Endothelial cell of hepatic sinusoid (primary cell): ENCODE results near the gene SUGP2.
"Not testable (repeated sequence)": the region's sequence is repeated elsewhere in the genome, so short reads cannot be mapped to it uniquely, and the experiment has no call there.

ENCODE experiments used
- in situ Hi-C: cut with HindIII; loops from 2 replicates; pipeline ENCODE4 v1.10.0; 2017; ENCODE audit warnings: low sequenced_read_pairs

Gene SUGP2

DNA sequence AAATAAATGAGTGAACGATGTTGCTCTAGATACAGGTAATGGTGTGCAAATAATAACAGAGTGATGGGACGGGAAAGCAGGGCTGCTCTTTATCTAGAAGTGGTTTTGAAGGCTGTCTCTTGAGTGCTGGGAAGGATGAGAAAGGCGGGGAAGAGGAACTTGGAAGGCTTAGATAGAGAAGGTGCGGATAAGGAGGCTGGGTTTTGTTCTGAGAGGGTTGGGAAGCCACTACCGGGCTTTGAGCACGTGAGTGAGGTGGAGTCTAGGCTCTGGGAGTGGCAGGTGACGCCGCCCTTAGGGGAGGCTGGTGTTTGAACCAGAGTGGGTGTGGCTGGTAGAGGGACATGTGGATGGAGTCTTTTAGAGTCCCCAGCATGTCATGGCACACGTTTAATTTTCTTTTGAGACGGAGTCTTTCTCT is 897 bp upstream of the SUGP2 start:
- in situ Hi-C loops: no loop called here

DNA sequence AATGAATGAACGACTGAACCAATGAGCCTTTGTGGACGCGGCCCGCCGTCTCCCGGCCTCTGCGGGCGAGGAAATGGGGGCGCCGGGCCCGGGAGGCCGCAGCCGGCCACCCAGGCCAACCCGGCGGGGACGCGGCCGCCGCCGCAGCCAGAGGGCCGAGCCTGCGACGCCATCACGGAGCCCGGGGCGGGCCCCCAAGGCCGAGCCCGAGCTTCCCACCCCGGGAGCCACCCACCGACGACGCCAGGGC is 216 bp downstream of the SUGP2 start:
- in situ Hi-C loops: no loop called here

DNA sequence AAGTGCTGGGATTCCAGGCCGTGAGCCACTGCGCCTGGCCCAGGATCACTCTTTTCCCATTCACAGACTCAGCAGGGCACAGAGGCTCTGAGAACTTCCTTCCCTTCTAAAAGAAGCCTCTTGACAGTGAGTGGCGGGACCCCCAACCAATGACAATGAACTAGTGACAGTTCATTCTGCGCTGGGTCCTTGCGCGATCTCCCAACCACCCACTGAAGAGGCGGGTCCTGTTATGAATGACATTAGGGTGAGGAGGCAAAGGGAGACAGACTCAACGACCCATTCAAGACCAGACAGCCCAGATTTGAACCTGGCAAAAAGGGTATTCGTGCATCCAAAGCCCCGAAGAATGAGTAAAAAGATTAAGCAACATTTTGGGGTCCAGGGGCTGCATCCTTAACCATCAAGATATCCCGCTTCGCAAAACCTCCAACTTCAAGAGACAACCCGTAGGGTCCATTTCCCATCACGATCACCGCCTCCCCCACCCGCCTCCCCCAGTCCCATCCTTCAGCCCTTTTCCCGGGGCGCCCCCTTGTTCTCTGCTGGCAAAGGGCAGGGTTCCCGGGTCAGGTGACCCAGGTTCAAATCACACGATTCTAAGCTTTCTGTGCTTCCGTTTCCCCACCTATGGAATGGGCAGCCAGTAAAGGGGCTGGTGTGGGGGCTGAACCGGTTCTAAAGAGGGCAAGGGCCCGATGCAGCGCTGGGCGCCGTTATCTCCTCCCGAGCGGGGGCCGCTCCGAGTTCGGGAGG is 719 bp downstream of the SUGP2 start:
- in situ Hi-C loops: no loop called here

DNA sequence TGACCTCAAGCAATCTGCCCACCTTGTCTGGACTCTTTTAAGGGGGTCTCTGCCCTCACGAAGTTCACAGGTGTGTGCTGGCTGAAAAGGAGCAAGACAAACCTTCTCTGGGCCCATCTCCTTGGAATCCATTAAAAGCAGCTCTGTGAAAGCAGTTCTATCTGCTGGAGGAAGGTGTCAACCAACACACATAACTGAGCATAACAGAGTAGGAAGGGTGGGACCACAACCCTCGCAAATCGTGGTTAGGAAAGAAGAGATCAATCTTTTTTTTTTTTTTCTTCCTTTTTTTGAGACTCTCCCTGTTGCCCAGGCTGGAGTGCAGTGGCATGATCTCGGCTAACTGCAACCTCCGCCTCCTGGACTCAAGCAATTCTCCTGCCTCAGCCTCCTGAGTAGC is 1.4 kb downstream of the SUGP2 start:
- in situ Hi-C loops: no loop called here

DNA sequence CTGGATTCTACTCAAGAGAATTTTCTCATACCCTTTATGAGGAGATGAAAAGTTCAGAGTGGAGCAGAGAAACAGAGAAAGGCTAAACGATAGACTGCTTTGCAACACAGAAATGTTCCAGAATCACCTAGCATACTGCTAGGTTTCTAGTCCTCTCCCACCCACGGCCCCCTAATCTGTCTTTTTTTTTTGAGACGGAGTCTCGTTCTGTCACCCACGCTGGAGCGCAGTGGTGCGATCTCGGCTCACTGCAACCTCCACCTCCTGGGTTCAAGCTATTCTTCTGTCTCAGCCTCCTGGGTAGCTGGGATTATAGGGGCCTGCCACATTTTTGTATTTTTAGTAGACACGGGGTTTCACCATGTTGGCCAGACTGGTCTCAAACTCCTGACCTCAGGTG is 4.8 kb downstream of the SUGP2 start:
- in situ Hi-C loops: no loop called here

DNA sequence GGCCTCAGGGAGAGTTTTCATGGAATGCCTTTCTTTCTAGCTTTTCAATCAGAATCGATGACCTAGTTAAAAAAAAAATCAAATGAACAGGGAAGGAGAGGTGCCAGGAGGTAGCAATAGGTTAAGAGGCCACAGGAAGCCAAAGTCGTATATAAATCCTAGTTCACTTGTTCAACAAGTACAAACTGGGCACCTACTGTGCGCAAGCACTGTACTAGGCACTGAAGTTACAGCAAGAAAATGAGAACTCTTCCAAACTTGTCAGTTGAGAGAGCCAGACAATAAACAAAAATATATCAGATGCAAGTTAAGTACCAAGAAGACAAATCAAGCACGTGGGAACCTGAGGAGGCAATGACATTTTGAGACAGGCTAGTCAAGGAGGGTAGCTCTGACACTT is 6.1 kb downstream of the SUGP2 start:
- in situ Hi-C loops: no loop called here

- in situ Hi-C loops: no loop called here
Observed at GRCh38 chr19:19026299-19026971, 6.9 kb downstream of the SUGP2 start.

DNA sequence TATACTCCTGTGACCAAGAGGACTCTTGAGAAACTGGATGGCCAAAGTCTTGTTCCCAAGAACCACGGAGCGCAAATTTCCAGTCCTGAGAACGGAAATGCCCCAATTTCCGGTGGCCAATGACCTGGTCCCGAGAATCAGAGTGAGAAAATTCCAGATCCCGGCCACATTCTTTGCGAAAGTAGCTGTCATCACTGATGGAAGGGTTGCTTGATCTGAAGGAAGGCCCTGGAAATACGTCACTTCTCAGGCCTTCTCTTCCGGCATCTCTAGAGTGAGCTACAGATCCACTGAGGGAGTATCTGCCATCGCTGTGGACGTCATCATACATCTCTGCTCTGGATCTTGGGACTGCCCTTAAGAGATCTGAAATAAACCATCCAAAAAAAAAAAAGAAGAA is 7.5 kb downstream of the SUGP2 start:
- in situ Hi-C loops: no loop called here

DNA sequence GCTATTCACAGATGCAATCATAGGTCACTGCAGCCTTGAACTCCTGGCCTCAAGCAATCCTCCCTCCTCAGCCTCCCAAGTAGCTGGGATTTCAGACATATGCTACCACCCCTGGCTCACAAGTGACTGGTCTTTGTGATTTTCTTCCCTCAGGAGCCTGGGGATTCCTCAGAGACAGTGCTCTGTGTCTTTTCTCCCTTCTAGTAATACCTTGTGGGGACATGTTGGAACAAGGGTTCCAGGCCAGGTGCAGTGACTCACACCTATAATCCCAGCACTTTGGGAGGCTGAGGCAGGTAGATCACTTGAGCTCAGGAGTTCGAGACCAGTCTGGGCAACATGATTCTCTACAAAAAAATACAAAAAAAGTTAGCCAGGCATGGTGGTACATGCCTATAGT is 9.9 kb downstream of the SUGP2 start:
- in situ Hi-C loops: not testable (repeated sequence)

- in situ Hi-C loops: no loop called here
Observed at GRCh38 chr19:19022380-19022961, 10.8 kb downstream of the SUGP2 start.

- in situ Hi-C loops: no loop called here
Observed at GRCh38 chr19:19021115-19021514, 12.2 kb downstream of the SUGP2 start.

- in situ Hi-C loops: no loop called here
Observed at GRCh38 chr19:19010551-19010950, 22.8 kb downstream of the SUGP2 start.

GRCh38 chr19:19009951-19010350 is 23.4 kb downstream of the SUGP2 start:
- in situ Hi-C loops: no loop called here

DNA sequence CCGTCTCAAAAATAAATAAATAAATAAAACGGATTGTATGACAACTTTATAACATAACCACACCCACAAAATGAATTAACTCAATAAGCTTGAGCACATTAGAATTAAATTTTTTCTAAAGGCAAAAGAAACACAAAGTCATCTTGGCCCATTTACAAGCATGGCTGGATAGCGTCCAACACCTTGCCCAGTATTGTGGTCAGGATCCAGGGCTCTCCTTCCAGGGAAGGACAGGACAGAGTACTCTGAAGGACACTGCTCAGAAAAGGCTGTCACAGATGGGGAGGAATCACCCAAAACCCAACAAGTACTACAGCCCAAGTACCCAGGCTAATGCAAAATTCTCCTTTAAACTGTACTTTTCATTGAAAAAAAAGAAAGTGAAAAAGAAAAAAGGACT is 27.1 kb downstream of the SUGP2 start:
- in situ Hi-C loops: no loop called here

GRCh38 chr19:19004144-19004543 is 29.2 kb downstream of the SUGP2 start:
- in situ Hi-C loops: no loop called here

DNA sequence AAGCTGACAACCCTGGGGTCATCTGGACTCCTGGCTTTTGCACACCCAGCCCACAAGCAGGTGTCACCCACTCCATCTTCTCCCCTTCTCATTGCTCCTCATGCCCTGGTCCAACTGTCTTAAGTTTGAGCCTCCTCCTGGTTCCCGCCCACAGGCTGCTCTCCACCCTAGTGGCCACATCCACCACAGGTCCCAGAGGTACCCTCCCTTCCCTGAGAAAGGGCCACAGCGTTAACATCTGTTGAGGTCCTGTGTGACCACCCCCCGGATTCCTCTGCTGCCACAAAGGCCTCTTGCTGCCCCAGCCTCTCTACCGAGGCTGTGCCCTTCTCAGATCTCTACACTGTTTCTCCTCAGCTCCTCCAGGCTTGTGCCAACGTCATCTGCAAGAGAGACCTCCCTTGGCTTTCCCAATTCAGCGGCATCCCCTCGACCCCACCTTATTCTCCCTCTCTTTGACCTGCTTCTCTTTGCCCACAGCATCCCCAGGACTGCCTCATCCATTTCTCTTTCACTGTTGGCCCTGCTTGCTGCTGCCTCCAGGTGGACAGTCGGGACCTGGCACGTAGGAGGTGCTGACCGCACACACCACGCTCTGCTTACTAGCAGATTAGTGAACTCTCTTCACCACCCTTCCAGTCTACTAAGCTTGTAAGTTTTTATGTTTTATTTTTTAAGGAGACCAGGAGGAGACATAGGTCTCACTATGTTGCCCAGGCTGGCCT is 33.3 kb downstream of the SUGP2 start:
- in situ Hi-C loops: no loop called here

DNA sequence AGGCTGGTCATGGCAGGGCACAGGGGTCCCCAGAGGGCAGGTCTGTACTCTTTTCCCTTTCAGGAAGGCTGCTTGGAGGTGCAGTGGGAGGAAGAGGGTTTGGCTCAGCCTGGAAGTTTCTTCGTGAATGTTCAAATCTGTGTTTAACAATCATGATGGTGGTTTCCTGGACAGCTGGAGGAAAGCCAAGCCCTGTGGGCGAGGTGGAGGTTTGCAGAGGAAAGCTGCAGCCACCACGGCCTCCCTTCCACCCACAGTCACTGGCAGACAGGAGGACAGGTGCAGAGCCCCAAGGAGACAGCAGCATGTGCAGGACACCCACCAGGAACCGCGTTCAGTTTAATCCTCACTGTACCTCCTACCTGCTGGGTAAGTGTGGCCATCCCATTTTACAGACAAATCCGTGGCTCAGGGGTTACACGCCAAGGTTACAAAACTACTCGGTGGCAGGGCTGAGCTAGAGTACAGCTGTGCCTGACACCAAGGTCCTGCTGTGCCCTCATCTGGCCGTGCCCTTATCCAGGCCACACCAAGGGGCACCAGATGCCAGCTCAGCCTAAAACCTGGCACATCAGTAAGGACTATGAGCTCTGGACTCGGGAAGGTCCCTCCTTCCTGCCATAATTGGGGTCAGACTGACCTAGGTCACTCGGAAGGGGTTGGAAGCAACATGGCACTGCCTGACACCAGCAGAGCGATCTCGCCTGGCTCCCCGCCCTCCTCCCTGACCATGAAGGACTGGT is 34.1 kb downstream of the SUGP2 start:
- in situ Hi-C loops: no loop called here

DNA sequence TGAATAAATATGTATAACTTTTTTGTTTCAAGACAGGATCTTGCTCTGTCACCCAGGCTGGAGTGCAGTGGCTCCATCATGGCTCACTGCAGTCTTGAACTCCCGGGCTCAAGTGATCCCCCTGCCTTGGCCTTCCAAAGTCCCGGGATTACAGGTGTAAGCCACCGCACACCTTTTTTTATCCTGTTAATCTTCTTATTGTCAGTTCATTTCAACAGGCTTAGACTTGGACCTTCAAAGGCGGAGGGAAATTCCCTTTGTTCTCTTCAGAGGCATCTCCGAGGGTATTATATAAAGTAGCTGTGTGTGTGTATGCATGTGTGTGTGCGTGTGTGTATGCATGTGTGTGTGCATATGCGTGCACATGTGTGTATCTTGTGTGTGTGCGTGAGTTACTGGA is 35.0 kb downstream of the SUGP2 start:
- in situ Hi-C loops: no loop called here

DNA sequence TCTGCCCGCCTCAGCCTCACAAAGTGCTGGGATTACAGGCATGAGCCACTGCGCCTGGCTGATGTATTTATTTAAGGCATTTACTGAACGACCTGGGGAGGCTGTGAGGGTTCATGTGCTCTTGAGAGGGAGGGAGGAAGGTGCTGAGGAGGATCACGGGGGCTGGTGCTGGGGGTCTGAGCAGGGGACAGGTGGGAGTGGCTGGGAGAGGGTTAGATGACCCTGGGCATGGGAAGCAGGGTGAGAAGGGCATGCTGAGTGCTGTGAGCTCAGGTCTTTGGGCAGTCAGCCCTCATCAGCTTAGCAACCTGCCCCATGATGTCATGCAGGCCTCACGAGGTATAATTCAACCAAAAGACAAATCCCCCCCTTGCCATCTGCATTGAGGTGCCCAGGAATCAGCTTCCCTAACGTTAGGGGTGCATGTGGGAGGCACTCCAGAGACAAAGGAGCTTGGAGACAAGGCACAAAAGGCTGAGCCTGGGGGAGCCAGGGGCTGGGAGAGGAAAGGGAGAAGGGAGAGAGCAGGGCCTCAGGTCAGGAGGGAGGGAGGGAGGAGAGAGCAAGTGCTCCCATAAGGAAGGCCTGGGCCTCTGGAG is 36.4 kb downstream of the SUGP2 start:
- in situ Hi-C loops: no loop called here

DNA sequence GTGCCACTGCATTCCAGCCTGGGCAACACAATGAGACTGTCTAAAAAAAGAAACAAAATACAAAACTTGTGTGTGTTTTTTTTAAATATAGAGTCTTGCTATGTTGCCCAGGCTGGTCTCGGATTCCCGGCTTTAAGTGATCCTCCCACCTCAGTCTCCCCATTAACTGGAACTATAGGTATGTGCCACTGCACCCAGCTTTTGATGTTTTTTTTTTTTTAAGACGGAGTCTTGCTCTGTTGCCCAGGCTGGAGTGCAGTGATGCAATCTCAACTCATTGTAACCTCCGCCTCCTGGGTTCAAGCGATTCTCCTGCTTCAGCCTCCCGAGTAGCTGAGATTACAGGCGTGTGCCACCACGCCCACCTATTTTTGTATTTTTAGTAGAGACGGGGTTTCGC is 37.0 kb downstream of the SUGP2 start:
- in situ Hi-C loops: no loop called here

DNA sequence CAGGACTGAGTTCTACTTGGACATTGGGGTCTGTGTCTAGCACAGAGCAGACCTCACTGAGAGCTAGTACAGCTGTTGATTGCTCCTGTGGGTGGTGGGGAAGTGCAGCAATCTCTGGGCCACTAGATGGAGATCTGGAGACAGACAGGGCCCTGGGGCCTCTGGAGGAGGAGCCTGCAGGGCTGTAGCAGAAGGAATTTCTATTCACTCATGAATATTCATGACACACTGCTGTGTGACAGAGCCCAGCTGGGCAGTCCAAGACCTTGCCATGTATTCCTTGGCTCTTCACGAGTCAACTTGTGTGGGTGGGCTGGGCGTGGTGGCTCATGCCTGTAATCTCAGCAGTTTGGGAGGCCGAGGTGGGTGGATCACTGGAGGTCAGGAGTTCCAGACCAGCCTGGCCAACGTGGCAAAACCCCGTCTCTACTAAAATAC is 37.5 kb downstream of the SUGP2 start:
- in situ Hi-C loops: no loop called here
